ENCODE results near the gene COX8A. TPM values are rescaled to one million over a fixed set of nuclear protein-coding genes. Genes with fewer than 3 reads are reported as not detected.

Gene COX8A
- total RNA-seq, 1 donor from 2014 or later = 212 TPM

DNA sequence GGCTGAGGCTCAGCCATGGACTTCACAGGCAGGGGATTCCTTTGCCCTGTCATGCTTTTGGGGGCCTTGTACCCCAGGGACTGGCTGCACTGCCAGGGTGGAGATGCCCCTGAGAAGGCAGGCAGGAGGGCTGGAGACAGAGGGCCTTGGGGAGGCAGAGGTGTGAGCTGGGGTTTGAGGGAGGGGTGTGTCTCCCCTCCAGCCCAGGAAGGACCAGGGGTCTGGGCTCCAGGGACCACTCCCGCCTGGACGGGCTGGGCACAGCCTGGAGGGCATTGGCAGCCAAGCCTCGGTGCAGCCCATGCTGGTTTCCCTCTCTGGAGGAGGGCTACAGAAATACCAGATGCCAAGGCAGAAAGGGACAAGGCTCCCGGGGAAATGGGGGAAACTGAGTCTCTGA, 31.3 kb downstream of the COX8A start:
- H3K4me3 ChIP-seq = no peak overlapping the region
- peaks cover 32% of the 10 kb centered on the region for H3K4me1 ChIP-seq
- DNase-seq = no peak
- H3K36me3 ChIP-seq = no peaks in the 10 kb centered on the region
- H3K27ac ChIP-seq = no peak overlapping the region
- intact Hi-C loops (cut with DNase I) = no loop called here
- TF ChIP-seq, protein P1, sequence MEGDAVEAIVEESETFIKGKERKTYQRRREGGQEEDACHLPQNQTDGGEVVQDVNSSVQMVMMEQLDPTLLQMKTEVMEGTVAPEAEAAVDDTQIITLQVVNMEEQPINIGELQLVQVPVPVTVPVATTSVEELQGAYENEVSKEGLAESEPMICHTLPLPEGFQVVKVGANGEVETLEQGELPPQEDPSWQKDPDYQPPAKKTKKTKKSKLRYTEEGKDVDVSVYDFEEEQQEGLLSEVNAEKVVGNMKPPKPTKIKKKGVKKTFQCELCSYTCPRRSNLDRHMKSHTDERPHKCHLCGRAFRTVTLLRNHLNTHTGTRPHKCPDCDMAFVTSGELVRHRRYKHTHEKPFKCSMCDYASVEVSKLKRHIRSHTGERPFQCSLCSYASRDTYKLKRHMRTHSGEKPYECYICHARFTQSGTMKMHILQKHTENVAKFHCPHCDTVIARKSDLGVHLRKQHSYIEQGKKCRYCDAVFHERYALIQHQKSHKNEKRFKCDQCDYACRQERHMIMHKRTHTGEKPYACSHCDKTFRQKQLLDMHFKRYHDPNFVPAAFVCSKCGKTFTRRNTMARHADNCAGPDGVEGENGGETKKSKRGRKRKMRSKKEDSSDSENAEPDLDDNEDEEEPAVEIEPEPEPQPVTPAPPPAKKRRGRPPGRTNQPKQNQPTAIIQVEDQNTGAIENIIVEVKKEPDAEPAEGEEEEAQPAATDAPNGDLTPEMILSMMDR (IDR thresholded peaks at IDR 0.05) = no peak
- no peaks in the 10 kb centered on the region for H3K27me3 ChIP-seq (ENCODE audit: low read depth)
- ATAC-seq = no peak
- H3K9me3 ChIP-seq = no peaks in the 10 kb centered on the region

DNA sequence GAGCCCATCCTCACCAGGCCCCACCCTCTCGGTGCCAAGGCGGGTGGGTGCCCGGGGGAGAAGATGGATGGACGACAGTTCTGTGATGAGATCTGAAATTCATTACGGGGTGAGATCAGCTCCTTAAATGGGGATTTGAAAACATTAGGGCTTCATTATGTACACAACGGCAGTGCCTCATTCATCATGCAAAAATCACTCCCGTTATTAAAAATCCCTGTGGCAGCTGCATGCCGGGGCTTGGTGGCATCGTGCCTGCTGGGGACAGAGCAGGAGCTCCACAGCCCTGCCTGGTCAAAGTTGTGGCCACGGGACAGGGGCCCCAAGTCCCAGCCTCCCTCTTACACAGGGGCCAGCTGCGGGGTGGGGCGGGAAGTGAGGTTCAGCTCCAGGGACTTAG, 32.0 kb downstream of the COX8A start:
- peaks cover 25% of the 10 kb centered on the region for H3K4me1 ChIP-seq
- intact Hi-C loops (cut with DNase I) = no loop called here

DNA sequence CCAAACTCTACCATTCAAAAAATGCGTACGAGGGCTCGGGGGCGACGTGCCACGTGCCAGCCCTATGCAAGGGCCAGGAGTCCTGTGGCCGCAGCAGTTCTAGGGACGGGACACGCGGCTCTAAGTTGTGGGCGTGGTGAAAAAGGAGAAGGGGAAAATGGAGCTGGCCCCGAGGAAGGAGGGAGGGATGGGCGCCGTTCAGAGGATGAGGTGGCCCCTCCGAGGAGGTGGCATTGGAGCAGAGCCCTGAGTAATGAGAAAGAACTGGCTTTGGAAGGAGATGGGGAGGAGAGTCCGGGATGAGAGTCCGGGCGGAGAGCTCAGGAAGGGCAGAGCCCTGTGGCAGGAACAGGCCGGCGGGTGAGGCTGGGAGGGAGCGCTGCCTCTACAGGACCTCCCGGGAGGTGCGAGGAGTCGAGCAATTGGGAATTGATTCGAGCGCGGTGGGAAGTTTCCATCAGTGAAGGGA, 32.8 kb downstream of the COX8A start:
- intact Hi-C loops (cut with DNase I) = no loop called here
- TF ChIP-seq, protein P1 (IDR thresholded peaks at IDR 0.05) = no peak
- peak; percentile 64 to 69 for ATAC-seq
- H3K4me3 ChIP-seq = peak overlapping the region; percentile 53
- DNase-seq = peak; percentile 59
- H3K27ac ChIP-seq = no peak overlapping the region
- H3K9me3 ChIP-seq = no peaks in the 10 kb centered on the region
- H3K36me3 ChIP-seq = no peaks in the 10 kb centered on the region
- peaks cover 17% of the 10 kb centered on the region for H3K4me1 ChIP-seq
- no peaks in the 10 kb centered on the region for H3K27me3 ChIP-seq (ENCODE audit: low read depth)

More for the DNA sequence above, 32.0 kb downstream of the COX8A start:
- Histone ChIP-seq H3K9me3 (no peaks in the 10 kb centered on the region), H3K4me3 (no peak overlapping the region), H3K27me3 (ENCODE audit: low read depth) (no peaks in the 10 kb centered on the region), H3K36me3 (no peaks in the 10 kb centered on the region), H3K27ac (no peak overlapping the region)
- no peak for DNase-seq
- ATAC-seq = no peak
- TF ChIP-seq, protein P1 (IDR thresholded peaks at IDR 0.05) = no peak

DNA sequence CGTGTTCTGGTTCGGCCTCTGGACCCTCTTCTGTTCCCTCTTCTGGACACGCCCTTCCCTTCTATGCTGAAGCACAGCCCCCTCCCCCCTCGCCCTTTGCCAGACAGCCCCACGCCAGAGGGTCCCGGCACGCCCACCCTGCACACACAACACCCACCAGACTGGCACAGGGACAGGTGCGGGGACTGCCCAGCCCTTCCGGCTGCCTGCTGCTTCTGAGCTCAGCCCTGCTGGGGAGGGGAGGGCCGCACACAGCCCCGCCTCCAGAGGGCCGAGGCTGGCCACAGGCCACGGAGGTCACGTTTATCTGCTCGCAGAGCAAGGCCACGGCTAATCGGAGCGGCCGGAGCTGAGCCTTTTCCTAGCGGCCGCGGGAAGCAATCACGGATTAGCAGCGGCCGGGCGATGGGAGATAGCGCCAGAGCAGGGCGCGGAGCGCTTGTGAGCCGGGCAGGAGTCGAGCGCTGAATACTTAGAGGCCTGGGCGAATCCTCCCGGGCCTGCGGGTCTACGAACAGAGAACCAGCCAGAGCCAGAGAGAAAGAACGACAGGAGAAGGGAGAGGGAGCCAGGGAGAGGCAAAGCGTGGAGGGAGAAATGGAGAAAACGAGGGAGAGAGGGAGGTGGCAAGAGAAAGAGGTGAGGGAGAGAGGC, 33.3 kb downstream of the COX8A start:
- no peak overlapping the region for H3K27ac ChIP-seq
- ATAC-seq (peak; percentile 90 to 93), DNase-seq (peak; percentile 84)
- peaks cover 17% of the 10 kb centered on the region for H3K4me1 ChIP-seq
- no peaks in the 10 kb centered on the region for H3K36me3 ChIP-seq
- no peaks in the 10 kb centered on the region for H3K9me3 ChIP-seq
- no peaks in the 10 kb centered on the region for H3K27me3 ChIP-seq (ENCODE audit: low read depth)
- peak overlapping the region; percentile 53 for H3K4me3 ChIP-seq
- intact Hi-C loops (cut with DNase I) = no loop called here
- TF ChIP-seq, protein P1 (IDR thresholded peaks at IDR 0.05) = peak; percentile 27

DNA sequence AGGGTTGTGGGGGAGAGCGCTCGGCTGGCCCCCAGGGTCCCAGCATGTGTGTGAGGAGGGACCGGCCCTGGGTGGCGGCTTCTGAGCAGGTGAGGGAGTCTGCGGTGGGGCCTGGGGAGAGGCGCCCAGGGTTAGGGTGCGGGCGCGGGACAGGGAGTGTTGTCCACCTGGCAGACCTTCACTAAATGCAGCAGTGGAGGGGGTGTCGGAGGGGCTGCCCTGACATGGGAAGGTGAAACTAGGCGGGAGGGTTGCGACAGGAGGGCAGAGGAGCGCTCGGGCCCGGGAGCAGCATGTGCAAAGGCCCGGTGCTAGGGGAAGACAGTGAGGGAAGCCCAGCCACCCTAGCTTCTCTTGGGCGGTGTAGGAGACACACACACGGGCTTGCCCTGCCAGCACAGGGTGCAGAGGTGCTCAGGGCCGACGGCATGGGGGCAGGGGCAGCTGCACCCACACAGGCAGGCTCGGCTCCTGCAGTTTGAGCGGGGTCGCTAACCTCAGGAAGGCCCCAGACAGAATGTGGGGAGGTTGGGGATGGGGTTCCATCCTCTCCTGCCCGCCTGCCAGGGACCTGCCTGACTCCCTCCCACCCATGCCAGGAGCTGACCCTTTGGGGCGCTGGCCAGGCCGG, 34.0 kb downstream of the COX8A start:
- intact Hi-C loops (cut with DNase I) = no loop called here
- peak overlapping the region; percentile 53 for H3K4me3 ChIP-seq

More for the DNA sequence above, 34.0 kb downstream of the COX8A start:
- TF ChIP-seq, protein P1 (IDR thresholded peaks at IDR 0.05) = no peak
- DNase-seq = no peak
- ATAC-seq = no peak
- no peak overlapping the region for H3K27ac ChIP-seq
- H3K27me3 ChIP-seq (ENCODE audit: low read depth) = no peaks in the 10 kb centered on the region
- H3K9me3 ChIP-seq = no peaks in the 10 kb centered on the region
- H3K4me1 ChIP-seq = peaks cover 17% of the 10 kb centered on the region
- no peaks in the 10 kb centered on the region for H3K36me3 ChIP-seq
